T-helper 2 cell treated with Interferon-gamma antibody and Interleukin-4, amounts not matched to agents 5 μg/mL and 100 μg/mL, for 36 hours (primary cell): ENCODE data around the gene RPS3.
A peak's percentile ranks its signal among the peaks of the same experiment; 100 is the strongest.

Experiments
- DNase-seq: peaks from one replicate; pipeline ENCODE4 v3.0.0; 2021; ENCODE audit warnings: low spot score
- H3K27ac Mint-ChIP-seq: one replicate; pipeline ENCODE4 v1.8.0; 2021; ENCODE audit warnings: mild to moderate bottlenecking, mixed read lengths
- H3K27me3 Mint-ChIP-seq: one replicate; pipeline ENCODE4 v1.8.0; 2021; ENCODE audit warnings: low read depth, mixed read lengths
- H3K36me3 Mint-ChIP-seq: one replicate; pipeline ENCODE4 v1.8.0; 2021; ENCODE audit warnings: low read depth, mixed read lengths
- H3K4me1 Mint-ChIP-seq: one replicate; pipeline ENCODE4 v1.8.0; 2021; ENCODE audit warnings: low read depth, mixed read lengths
- H3K4me3 Mint-ChIP-seq: one replicate; pipeline ENCODE4 v1.8.0; 2022; ENCODE audit warnings: mild to moderate bottlenecking, moderate library complexity, mixed read lengths
- H3K9me3 Mint-ChIP-seq: one replicate; pipeline ENCODE4 v1.8.0; 2021; ENCODE audit warnings: mixed read lengths

RPS3 gene

GRCh38 chr11:75440960-75441803, 41.9 kb downstream of the RPS3 start:
- H3K4me1 Mint-ChIP-seq, result no peaks in the 10 kb centered on the region
- H3K27me3 Mint-ChIP-seq, result no peaks in the 10 kb centered on the region
- H3K4me3 Mint-ChIP-seq, result no peak overlapping the region
- DNase-seq, result no peak
- H3K9me3 Mint-ChIP-seq, result no peaks in the 10 kb centered on the region
- H3K36me3 Mint-ChIP-seq, result no peaks in the 10 kb centered on the region
- no peak overlapping the region for H3K27ac Mint-ChIP-seq

- Mint-ChIP-seq H3K27ac (no peak overlapping the region), H3K27me3 (no peaks in the 10 kb centered on the region), H3K4me3 (no peak overlapping the region), H3K4me1 (no peaks in the 10 kb centered on the region), H3K9me3 (no peaks in the 10 kb centered on the region), H3K36me3 (no peaks in the 10 kb centered on the region)
- no peak for DNase-seq
Observed at GRCh38 chr11:75441804-75442132, 42.5 kb downstream of the RPS3 start.

GRCh38 chr11:75442161-75442885, 43.0 kb downstream of the RPS3 start:
- Mint-ChIP-seq H3K27ac (no peak overlapping the region), H3K27me3 (no peaks in the 10 kb centered on the region), H3K36me3 (no peaks in the 10 kb centered on the region), H3K9me3 (no peaks in the 10 kb centered on the region), H3K4me3 (no peak overlapping the region), H3K4me1 (no peaks in the 10 kb centered on the region)
- DNase-seq, result no peak

GRCh38 chr11:75443043-75443442, 43.7 kb downstream of the RPS3 start:
- H3K9me3 Mint-ChIP-seq, result no peaks in the 10 kb centered on the region
- no peak overlapping the region for H3K4me3 Mint-ChIP-seq
- H3K27me3 Mint-ChIP-seq, result no peaks in the 10 kb centered on the region
- no peaks in the 10 kb centered on the region for H3K36me3 Mint-ChIP-seq
- no peak overlapping the region for H3K27ac Mint-ChIP-seq
- DNase-seq, result no peak
- no peaks in the 10 kb centered on the region for H3K4me1 Mint-ChIP-seq

- H3K27ac Mint-ChIP-seq, result no peak overlapping the region
- no peaks in the 10 kb centered on the region for H3K9me3 Mint-ChIP-seq
- H3K4me3 Mint-ChIP-seq, result no peak overlapping the region
- no peaks in the 10 kb centered on the region for H3K4me1 Mint-ChIP-seq
- H3K27me3 Mint-ChIP-seq, result no peaks in the 10 kb centered on the region
- DNase-seq, result peak; percentile 38
- H3K36me3 Mint-ChIP-seq, result no peaks in the 10 kb centered on the region
Observed at GRCh38 chr11:75445315-75445953, 46.1 kb downstream of the RPS3 start.

GRCh38 chr11:75447415-75447814, 48.1 kb downstream of the RPS3 start:
- Mint-ChIP-seq H3K27ac (no peak overlapping the region), H3K36me3 (no peaks in the 10 kb centered on the region), H3K4me1 (no peaks in the 10 kb centered on the region), H3K27me3 (no peaks in the 10 kb centered on the region), H3K4me3 (no peak overlapping the region), H3K9me3 (no peaks in the 10 kb centered on the region)
- DNase-seq, result no peak

- Mint-ChIP-seq H3K4me3 (no peak overlapping the region), H3K27ac (no peak overlapping the region), H3K4me1 (no peaks in the 10 kb centered on the region), H3K36me3 (no peaks in the 10 kb centered on the region), H3K9me3 (no peaks in the 10 kb centered on the region), H3K27me3 (no peaks in the 10 kb centered on the region)
- DNase-seq, result no peak
Observed at GRCh38 chr11:75449271-75449670, 50.0 kb downstream of the RPS3 start.

GRCh38 chr11:75449776-75450175, 50.5 kb downstream of the RPS3 start:
- H3K4me3 Mint-ChIP-seq, result no peak overlapping the region
- no peak for DNase-seq
- no peaks in the 10 kb centered on the region for H3K4me1 Mint-ChIP-seq
- no peaks in the 10 kb centered on the region for H3K9me3 Mint-ChIP-seq
- H3K27ac Mint-ChIP-seq, result no peak overlapping the region
- no peaks in the 10 kb centered on the region for H3K36me3 Mint-ChIP-seq
- H3K27me3 Mint-ChIP-seq, result no peaks in the 10 kb centered on the region

- no peaks in the 10 kb centered on the region for H3K4me1 Mint-ChIP-seq
- H3K36me3 Mint-ChIP-seq, result no peaks in the 10 kb centered on the region
- no peaks in the 10 kb centered on the region for H3K27me3 Mint-ChIP-seq
- H3K4me3 Mint-ChIP-seq, result no peak overlapping the region
- H3K9me3 Mint-ChIP-seq, result no peaks in the 10 kb centered on the region
- no peak for DNase-seq
- no peak overlapping the region for H3K27ac Mint-ChIP-seq
Observed at GRCh38 chr11:75450236-75450635, 50.9 kb downstream of the RPS3 start.

- Mint-ChIP-seq H3K36me3 (no peaks in the 10 kb centered on the region), H3K9me3 (no peaks in the 10 kb centered on the region), H3K4me1 (no peaks in the 10 kb centered on the region), H3K27me3 (no peaks in the 10 kb centered on the region), H3K27ac (no peak overlapping the region), H3K4me3 (no peak overlapping the region)
- DNase-seq, result no peak
Observed at GRCh38 chr11:75450826-75451821, 51.8 kb downstream of the RPS3 start.

- no peak for DNase-seq
- no peaks in the 10 kb centered on the region for H3K27me3 Mint-ChIP-seq
- no peak overlapping the region for H3K27ac Mint-ChIP-seq
- no peaks in the 10 kb centered on the region for H3K4me1 Mint-ChIP-seq
- H3K36me3 Mint-ChIP-seq, result no peaks in the 10 kb centered on the region
- no peak overlapping the region for H3K4me3 Mint-ChIP-seq
- H3K9me3 Mint-ChIP-seq, result no peaks in the 10 kb centered on the region
Observed at GRCh38 chr11:75453916-75454655, 54.8 kb downstream of the RPS3 start.

GRCh38 chr11:75454987-75455386, 55.7 kb downstream of the RPS3 start:
- peak overlapping the region; percentile 36 for H3K27ac Mint-ChIP-seq
- DNase-seq, result no peak
- no peak overlapping the region for H3K4me3 Mint-ChIP-seq
- H3K9me3 Mint-ChIP-seq, result no peaks in the 10 kb centered on the region
- no peaks in the 10 kb centered on the region for H3K4me1 Mint-ChIP-seq
- no peaks in the 10 kb centered on the region for H3K36me3 Mint-ChIP-seq
- no peaks in the 10 kb centered on the region for H3K27me3 Mint-ChIP-seq
